ENCODE data around the gene YIF1B.
"Not testable (repeated sequence)": the region's sequence is repeated elsewhere in the genome, so short reads cannot be mapped to it uniquely, and the experiment has no call there.

YIF1B gene, protein sequence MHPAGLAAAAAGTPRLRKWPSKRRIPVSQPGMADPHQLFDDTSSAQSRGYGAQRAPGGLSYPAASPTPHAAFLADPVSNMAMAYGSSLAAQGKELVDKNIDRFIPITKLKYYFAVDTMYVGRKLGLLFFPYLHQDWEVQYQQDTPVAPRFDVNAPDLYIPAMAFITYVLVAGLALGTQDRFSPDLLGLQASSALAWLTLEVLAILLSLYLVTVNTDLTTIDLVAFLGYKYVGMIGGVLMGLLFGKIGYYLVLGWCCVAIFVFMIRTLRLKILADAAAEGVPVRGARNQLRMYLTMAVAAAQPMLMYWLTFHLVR

GRCh38 chr19:38315657-38316476, at the start of gene YIF1B:
Gene YIF1B, minus strand, starts transcription at chr19:38315947. Its CDS starts 30 bp downstream, at chr19:38315917.
- peak; percentile 90 to 99 for DNase-seq

DNA sequence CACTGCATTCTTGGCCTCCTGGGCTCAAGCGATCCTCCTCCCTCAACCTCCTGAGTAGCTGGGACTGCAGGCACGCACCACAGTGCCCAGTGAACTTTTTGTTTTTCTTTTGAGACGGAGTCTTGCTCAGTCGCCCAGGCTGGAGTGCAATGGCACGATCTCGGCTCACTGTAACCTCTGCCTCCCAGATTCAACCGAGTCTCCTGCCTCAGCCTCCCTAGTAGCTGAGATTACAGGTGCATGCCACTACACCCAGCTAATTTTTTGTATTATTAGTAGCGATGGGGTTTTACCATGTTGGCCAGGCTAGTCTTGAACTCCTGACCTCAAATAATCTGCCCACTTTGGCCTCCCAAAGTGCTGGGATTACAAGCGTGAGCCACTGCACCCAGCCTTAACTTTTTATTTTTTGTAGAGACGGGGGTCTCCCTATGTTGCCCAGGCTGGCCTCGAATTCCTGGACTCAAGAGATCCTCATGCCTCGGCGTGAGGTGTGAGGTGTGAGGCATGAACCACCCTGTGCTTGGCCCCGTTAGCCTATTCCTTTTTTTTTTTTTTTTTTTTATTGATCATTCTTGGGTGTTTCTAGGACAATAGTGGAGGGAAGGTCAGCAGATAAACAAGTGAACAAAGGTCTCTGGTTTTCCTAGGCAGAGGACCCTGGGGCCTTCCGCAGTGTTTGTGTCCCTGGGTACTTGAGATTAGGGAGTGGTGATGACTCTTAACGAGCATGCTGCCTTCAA, 47.4 kb upstream of the YIF1B start:
- not testable (repeated sequence) for DNase-seq

GRCh38 chr19:38362076-38362945, 46.6 kb upstream of the YIF1B start:
- DNase-seq, result peak; percentile 75 to 82

DNA sequence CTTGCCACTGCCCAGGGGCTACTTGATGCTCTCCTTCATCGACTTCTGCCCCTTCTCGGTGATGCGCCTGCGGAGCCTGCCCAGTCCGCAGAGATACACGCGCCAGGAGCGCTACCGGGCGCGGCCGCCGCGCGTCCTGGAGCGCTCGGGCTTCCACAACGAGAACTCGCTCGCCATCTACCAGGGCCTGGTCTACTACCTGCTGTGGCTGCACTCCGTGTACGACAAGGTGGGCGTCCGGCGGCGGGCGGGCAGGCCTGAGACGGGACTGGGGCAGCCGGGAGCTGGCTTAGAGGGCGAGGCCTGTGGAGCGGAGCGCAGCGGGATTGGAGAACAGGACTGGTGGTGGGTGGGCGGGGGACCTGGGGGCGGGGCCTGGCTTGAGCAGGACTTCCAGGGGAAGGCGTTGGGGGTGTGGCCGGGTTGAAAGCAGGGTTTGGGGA, 45.9 kb upstream of the YIF1B start:
- DNase-seq, result peak; percentile 75 to 87

GRCh38 chr19:38360839-38361631, 45.3 kb upstream of the YIF1B start:
- DNase-seq, result no peak

- DNase-seq, result no peak
Observed at GRCh38 chr19:38360351-38360750, 44.6 kb upstream of the YIF1B start.

DNA sequence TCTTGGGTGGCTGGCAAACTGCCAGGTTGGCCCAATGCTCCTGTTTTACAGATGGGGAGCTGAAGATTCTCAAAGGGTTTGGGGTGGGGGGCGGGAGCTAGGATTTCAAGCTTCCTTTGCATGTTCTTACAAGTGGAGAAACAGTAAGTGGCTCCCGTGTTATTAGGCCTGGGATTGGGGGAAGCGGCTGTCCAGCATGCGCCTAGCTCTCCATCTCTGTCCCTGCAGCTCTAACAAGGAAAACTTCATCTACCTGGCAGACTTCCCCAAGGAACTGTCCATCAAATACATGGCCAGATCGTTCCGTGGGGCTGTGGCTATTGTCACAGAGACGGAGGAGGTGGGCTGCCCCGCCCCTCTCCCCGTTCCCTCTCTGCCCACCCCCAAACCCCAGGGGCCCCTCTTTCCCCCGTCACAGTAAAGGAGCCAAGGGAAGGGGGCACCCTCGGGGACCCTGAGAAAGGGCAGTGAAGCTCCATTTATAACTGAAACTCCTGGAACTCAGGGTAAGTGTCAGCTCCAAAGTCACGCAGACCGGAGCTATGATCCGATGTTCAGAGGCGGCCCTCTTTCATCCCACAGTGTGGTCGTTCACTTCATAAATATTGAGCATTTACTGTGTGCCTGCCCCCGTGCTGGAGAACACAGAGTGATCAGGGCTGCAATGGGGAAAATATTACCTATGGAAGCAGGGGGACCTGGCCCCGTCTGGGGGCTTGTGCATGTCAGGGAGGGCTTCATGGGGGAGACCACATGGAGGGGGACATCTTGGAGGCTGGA, 43.7 kb upstream of the YIF1B start:
- DNase-seq, result no peak

DNA sequence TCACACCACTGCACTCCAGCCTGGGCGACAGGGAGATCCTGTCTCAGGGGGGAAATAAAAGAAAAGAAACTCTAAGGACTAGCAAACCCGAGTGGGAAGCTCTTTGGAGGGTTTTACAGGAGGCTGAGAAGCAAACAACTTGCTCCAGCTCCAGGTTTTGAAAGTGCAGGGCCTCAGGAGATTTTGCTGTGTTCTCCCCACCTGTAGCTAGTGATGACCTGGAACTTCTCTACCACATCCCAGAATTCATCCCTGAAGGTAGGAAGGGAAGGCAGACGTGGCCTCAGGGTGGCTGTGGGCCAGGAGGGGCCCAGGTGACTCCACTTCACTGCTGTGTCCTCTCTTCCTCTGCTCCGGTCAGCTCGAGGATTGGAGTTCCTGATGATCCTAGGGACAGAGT, 42.3 kb upstream of the YIF1B start:
- DNase-seq, result no peak

- no peak for DNase-seq
Observed at GRCh38 chr19:38355728-38356725, 40.3 kb upstream of the YIF1B start.

- no peak for DNase-seq
Observed at GRCh38 chr19:38352611-38353010, 36.9 kb upstream of the YIF1B start.

DNA sequence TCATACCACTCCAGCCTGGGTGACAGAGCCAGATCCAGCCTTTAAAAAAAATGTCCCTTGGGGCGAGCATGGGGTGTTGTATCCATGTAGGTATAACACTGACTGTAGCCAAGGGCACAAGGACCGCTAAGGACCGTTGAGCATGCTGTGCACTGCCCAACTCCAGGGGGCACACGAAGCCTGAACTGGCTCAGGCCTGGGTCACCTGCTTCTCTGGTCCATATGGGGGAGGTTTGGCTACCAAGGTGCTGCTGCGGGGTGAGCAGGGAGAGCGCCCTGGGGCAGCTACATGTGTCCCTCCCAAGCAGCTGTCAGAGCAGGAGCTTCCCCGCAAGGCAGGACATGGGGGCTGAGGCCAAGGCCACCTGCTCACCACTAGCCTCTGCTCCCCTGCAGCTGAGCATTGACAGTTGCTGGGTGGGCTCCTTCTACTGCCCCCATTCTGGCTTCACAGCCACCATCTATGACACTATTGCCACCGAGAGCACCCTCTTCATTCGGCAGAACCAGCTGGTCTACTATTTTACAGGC, 36.2 kb upstream of the YIF1B start:
- no peak for DNase-seq

- no peak for DNase-seq
Observed at GRCh38 chr19:38350883-38351282, 35.1 kb upstream of the YIF1B start.

- no peak for DNase-seq
Observed at GRCh38 chr19:38346837-38347236, 31.1 kb upstream of the YIF1B start.

DNA sequence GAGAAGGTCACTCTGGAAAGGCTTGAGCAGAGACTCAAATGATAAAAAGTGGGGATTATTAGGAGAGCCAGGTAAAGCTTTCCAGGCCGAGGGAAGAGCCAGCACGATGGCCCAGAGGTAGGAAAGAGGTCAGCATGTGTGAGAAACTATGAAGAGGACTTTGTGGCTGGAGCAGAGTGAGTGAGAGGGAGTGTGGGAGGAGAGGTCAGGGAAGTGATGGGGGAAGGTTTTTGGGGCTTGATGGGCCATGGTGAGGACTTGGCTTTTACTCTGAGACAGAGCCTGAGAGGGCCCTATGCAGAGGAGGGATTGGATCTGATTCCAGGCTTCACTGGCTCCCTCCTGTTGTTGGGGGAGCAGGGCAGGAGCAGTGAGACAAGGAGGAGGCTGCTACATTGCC, 25.2 kb upstream of the YIF1B start:
- DNase-seq, result no peak

DNA sequence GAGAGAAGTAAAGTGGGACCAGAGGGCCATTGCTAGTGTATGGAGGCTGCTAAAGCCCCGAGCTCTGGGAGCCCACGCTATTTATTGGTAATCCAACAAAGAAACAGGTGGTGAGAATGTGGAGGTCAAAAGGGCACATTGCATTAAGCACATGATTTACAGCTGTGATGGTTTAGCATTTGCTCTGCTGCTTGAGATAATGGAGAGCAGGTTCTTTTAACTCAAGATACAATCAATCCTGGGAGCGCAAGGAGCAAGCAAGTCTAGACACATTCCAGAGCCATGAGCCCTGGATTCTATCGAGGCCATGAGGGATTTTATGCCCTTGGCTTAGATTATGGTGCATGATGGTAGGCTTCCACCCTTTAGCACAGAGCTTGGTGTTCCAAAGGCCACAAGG, 23.3 kb upstream of the YIF1B start:
- DNase-seq, result not testable (repeated sequence)

- no peak for DNase-seq
Observed at GRCh38 chr19:38337360-38337653, 21.6 kb upstream of the YIF1B start.

DNA sequence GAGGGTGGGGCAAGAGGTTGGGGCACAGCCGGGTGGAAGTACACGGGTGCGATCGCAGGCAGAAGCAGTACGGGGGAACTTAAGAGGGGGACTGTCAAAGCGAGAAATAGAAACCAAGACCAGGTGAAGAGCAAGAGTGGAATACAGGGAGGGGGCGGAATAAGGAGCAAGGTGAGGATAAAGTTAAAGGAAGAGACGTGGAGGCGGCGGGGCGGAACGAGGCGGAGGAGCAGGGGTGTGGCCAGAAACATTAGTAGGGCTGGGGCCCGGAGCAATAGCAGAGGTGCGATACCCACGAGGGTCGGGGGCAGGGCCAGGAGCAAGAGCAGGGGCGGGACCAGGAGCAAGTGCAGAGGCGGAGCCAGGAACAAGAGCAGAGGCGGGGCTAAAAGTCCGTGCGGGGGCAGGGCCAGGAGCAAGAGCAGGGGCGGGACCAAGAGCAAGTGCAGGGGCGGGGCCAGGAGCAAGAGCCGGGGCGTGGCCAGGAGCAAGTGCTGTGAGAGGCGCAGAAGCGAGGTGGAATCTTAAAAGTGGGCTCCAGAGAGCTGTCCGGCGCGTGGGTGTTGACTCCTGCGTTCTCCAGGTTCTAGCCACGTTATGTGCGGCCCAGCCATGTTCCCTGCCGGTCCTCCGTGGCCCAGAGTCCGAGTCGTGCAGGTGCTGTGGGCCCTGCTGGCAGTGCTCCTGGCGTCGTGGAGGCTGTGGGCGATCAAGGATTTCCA, 21.1 kb upstream of the YIF1B start:
- peak; percentile 91 to 97 for DNase-seq

DNA sequence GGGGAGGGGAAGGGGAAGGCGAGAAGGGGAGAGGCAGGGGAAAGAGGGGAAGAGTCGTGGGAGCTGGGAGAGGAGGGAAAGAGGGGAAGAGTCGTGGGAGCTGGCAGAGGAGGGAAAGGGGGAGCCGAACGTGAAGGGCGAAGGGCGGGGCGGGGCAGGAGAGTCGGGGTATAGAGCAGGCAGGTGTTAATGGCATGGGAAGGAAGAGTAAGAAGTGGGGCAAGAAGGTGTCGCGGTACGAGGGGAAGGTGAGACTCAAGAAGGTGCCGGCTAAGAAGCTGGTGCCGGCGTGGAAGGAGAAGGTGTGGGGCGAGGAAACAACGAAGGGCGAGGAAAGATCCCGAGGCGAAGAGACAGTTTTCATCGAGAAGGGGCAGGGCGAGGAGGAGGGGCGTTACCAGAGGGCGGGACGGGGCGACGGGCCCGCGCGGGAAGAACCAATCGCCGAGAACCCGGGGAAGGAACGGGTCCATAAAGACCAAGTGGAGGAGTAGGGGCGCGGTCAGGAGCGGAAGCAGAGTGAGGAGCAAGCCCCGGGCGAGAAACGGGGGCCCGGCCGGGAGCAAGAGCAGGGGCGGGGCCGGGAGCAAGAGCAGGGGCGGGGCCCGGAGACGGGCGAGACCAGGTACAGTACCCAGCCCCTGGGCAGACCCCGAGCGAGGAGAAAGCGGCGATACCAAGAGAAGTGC, 20.3 kb upstream of the YIF1B start:
- peak; percentile 91 to 97 for DNase-seq

Data from NCI-H187 (cell line).